Suprapubic skin (tissue), 4 donors: Measurements from ENCODE around the gene ARHGEF25.

Source experiments
- CTCF ChIP-seq, 2 donors: fragments of 200-600 bp in 1 of 2; fragments of 450-650 bp in 1 of 2; sonication (generic) in 1 of 2; IDR thresholded peaks; one replicate each; pipeline ENCODE4 v1.5.1; 2016 to 2019; ENCODE audit warnings: antibody characterized with exemption in 2 of 2, mild to moderate bottlenecking in 1 of 2, moderate library complexity in 1 of 2
- EP300 ChIP-seq: sonication (generic); formaldehyde crosslinking; IDR thresholded peaks from one replicate; pipeline ENCODE4 v1.6.1; 2017; ENCODE audit warnings: antibody characterized with exemption
- POLR2A ChIP-seq, 2 donors: fragments of 450-650 bp; IDR thresholded peaks; one replicate each; pipeline ENCODE4 v1.6.1; 2017; ENCODE audit warnings: antibody characterized with exemption in 2 of 2, mild to moderate bottlenecking in 2 of 2, moderate library complexity in 2 of 2
- POLR2AphosphoS5 ChIP-seq, 3 donors: sonication (generic); formaldehyde crosslinking; IDR thresholded peaks; one replicate each; pipeline ENCODE4 v1.6.1; 2017; ENCODE audit warnings: antibody characterized with exemption in 3 of 3

GRCh38 chr12:57614178-57614947, 3.1 kb downstream of the ARHGEF25 start:
- TF ChIP-seq POLR2A (IDR thresholded peaks at IDR 0.05) (no peak), CTCF (IDR thresholded peaks at IDR 0.05) (no peak), POLR2AphosphoS5 (IDR thresholded peaks at IDR 0.05) (no peak), EP300 (no peak)
